Measurements from ENCODE around the gene CPN2. TPM values are rescaled to one million over a fixed set of nuclear protein-coding genes. Genes with fewer than 3 reads are reported as not detected.

CPN2 gene
- total RNA-seq, 2 experiments from 2014 or later: not detected

- ChIA-PET CTCF (ENCODE audit: unreplicated experiment) (no interaction called here), POLR2A (no interaction called here)
- intact Hi-C loops (cut with micrococcal nuclease; ENCODE audit: unreplicated experiment): no loop called here
- no peaks in the 10 kb centered on the region for H3K9me3 ChIP-seq (ENCODE audit: low read length)
- TF ChIP-seq EZH2phosphoT487 (IDR thresholded peaks at IDR 0.05; ENCODE audit: borderline replicate concordance, low read depth, low read length) (no peak), CTCF (conservative IDR thresholded peaks at IDR 0.05; ENCODE audit: low read length) (no peak)
- H3K9me2 ChIP-seq (ENCODE audit: insufficient read depth, low read length): no peaks in the 10 kb centered on the region
- no TSS peak for BruUV-seq (replicated peaks)
- H3K4me1 ChIP-seq (ENCODE audit: insufficient read depth, low read length, poor library complexity, severe bottlenecking): no peaks in the 10 kb centered on the region
- H3K79me2 ChIP-seq (ENCODE audit: insufficient read depth, low read depth, low read length): no peaks in the 10 kb centered on the region
- no peak for DNase-seq (ENCODE audit: low spot score)
- H2AFZ ChIP-seq (ENCODE audit: low read length): no peak overlapping the region
- no peaks in the 10 kb centered on the region for H4K20me1 ChIP-seq (ENCODE audit: insufficient read depth, low read length)
- no peak overlapping the region for H3K27ac ChIP-seq (ENCODE audit: low read depth, low read length, poor library complexity, severe bottlenecking)
- no peak overlapping the region for H3K4me3 ChIP-seq (ENCODE audit: low read depth, low read length, poor library complexity, severe bottlenecking)
- no peaks in the 10 kb centered on the region for H3K36me3 ChIP-seq (ENCODE audit: insufficient read depth, low read length)
- H3K4me2 ChIP-seq (ENCODE audit: low read length): no peak overlapping the region
These were observed 29.2 kb upstream of the CPN2 start for GRCh38 chr3:194380326-194380725.

- Histone ChIP-seq H3K9me2 (ENCODE audit: insufficient read depth, low read length) (no peaks in the 10 kb centered on the region), H3K9me3 (ENCODE audit: low read length) (no peaks in the 10 kb centered on the region), H3K27ac (ENCODE audit: low read depth, low read length, poor library complexity, severe bottlenecking) (no peak overlapping the region), H3K36me3 (ENCODE audit: insufficient read depth, low read length) (no peaks in the 10 kb centered on the region), H3K4me1 (ENCODE audit: insufficient read depth, low read length, poor library complexity, severe bottlenecking) (no peaks in the 10 kb centered on the region), H3K79me2 (ENCODE audit: insufficient read depth, low read depth, low read length) (no peaks in the 10 kb centered on the region), H3K4me3 (ENCODE audit: low read depth, low read length, poor library complexity, severe bottlenecking) (no peak overlapping the region), H2AFZ (ENCODE audit: low read length) (no peak overlapping the region), H4K20me1 (ENCODE audit: insufficient read depth, low read length) (no peaks in the 10 kb centered on the region), H3K4me2 (ENCODE audit: low read length) (no peak overlapping the region)
- TF ChIP-seq EZH2phosphoT487 (IDR thresholded peaks at IDR 0.05; ENCODE audit: borderline replicate concordance, low read depth, low read length): no peak
- no peak for TF ChIP-seq CTCF (conservative IDR thresholded peaks at IDR 0.05; ENCODE audit: low read length)
- no peak for DNase-seq (ENCODE audit: low spot score)
- BruUV-seq (replicated peaks): no TSS peak
- ChIA-PET CTCF (ENCODE audit: unreplicated experiment) (no interaction called here), POLR2A (no interaction called here)
- intact Hi-C loops (cut with micrococcal nuclease; ENCODE audit: unreplicated experiment): no loop called here
These were observed 28.5 kb upstream of the CPN2 start for GRCh38 chr3:194379651-194380050.

GRCh38 chr3:194379231-194379630, 28.1 kb upstream of the CPN2 start:
- no peak overlapping the region for H3K27ac ChIP-seq (ENCODE audit: low read depth, low read length, poor library complexity, severe bottlenecking)
- H3K9me2 ChIP-seq (ENCODE audit: insufficient read depth, low read length): no peaks in the 10 kb centered on the region
- no peak for DNase-seq (ENCODE audit: low spot score)
- BruUV-seq (replicated peaks): no TSS peak
- H3K4me2 ChIP-seq (ENCODE audit: low read length): no peak overlapping the region
- H3K36me3 ChIP-seq (ENCODE audit: insufficient read depth, low read length): no peaks in the 10 kb centered on the region
- no peak overlapping the region for H3K4me3 ChIP-seq (ENCODE audit: low read depth, low read length, poor library complexity, severe bottlenecking)
- H3K79me2 ChIP-seq (ENCODE audit: insufficient read depth, low read depth, low read length): no peaks in the 10 kb centered on the region
- intact Hi-C loops (cut with micrococcal nuclease; ENCODE audit: unreplicated experiment): no loop called here
- POLR2A ChIA-PET: no interaction called here
- H3K4me1 ChIP-seq (ENCODE audit: insufficient read depth, low read length, poor library complexity, severe bottlenecking): no peaks in the 10 kb centered on the region
- CTCF ChIA-PET (ENCODE audit: unreplicated experiment): no interaction called here
- H2AFZ ChIP-seq (ENCODE audit: low read length): no peak overlapping the region
- H3K9me3 ChIP-seq (ENCODE audit: low read length): no peaks in the 10 kb centered on the region
- TF ChIP-seq CTCF (conservative IDR thresholded peaks at IDR 0.05; ENCODE audit: low read length) (no peak), EZH2phosphoT487 (IDR thresholded peaks at IDR 0.05; ENCODE audit: borderline replicate concordance, low read depth, low read length) (no peak)
- no peaks in the 10 kb centered on the region for H4K20me1 ChIP-seq (ENCODE audit: insufficient read depth, low read length)

Data from OCI-LY7 (cell line).